ENCODE results near the gene CTNS.

The CTNS gene

GRCh38 chr17:3668279-3669084, 31.9 kb downstream of the CTNS start, which contains the start of the genes EMC6 and TAX1BP3:
EMC6 (plus strand) TSS chr17:3668812; CDS start chr17:3669147, 335 bp downstream.
TAX1BP3 (minus strand) TSS chr17:3668578; CDS start chr17:3668526, 52 bp downstream.
- Histone ChIP-seq H3K9ac (ENCODE audit: low read depth in 1 of 2, low read length in 2 of 2) (peak within 1 kb of the TSS; percentile 91), H3K27ac (ENCODE audit: low read depth, low read length) (peak within 1 kb of the TSS; percentile 97), H3K4me1 (ENCODE audit: control insufficient read depth in 1 of 2, insufficient read depth in 2 of 2, low read length in 2 of 2) (peaks cover 11 to 28% of the 10 kb centered on the region in 2 donors), H3K9me3 (ENCODE audit: control insufficient read depth in 1 of 2, low read length in 2 of 2) (no peaks in the 10 kb centered on the region), H3K4me3 (ENCODE audit: low read depth in 1 of 2, low read length in 2 of 2) (peak within 1 kb of the TSS; percentile 77 to 92), H3K27me3 (ENCODE audit: control insufficient read depth in 1 of 2, insufficient read depth in 2 of 2, low read length in 2 of 2) (no peaks in the 10 kb centered on the region), H3K36me3 (ENCODE audit: control insufficient read depth in 1 of 2, insufficient read depth in 2 of 2, low read length in 2 of 2) (peaks cover 10 to 31% of the 10 kb centered on the region in 2 donors)

DNA sequence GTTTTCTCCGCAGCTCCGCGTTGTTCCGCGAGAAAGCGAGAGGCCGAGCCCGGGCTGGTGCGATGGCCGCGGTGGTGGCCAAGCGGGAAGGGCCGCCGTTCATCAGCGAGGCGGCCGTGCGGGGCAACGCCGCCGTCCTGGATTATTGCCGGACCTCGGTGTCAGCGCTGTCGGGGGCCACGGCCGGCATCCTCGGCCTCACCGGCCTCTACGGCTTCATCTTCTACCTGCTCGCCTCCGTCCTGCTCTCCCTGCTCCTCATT, 32.5 kb downstream of the CTNS start:
- H3K4me1 ChIP-seq (ENCODE audit: control insufficient read depth in 1 of 2, insufficient read depth in 2 of 2, low read length in 2 of 2), result peaks cover 11 to 28% of the 10 kb centered on the region in 2 donors
- H3K9ac ChIP-seq (ENCODE audit: low read depth in 1 of 2, low read length in 2 of 2), result peak overlapping the region; percentile 86 to 91

DNA sequence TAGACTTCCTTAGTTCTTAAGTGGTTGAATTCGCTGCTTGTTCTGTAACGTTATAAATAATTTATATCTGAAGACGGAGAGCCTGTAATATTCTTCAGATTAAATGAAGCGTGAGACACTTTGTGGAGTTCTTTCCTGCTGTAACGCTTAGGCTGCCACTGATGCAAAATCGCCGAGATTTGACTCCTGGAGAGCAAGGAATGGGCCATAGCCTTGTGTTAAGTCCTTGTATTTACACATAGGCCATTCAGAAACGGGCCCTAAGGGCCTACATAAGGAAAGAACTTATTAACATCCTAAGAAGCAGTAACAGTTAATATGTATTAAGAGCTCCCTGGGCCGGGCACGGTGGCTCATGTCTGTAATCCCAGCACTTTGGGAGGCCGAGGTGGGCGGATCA, 33.0 kb downstream of the CTNS start:
- Histone ChIP-seq H3K27ac (ENCODE audit: low read depth, low read length) (no peak overlapping the region), H3K36me3 (ENCODE audit: control insufficient read depth in 1 of 2, insufficient read depth in 2 of 2, low read length in 2 of 2) (peaks cover 3 to 20% of the 10 kb centered on the region in 2 donors), H3K9me3 (ENCODE audit: control insufficient read depth in 1 of 2, low read length in 2 of 2) (no peaks in the 10 kb centered on the region), H3K4me3 (ENCODE audit: low read depth in 1 of 2, low read length in 2 of 2) (peak overlapping the region; percentile 77 to 92), H3K27me3 (ENCODE audit: control insufficient read depth in 1 of 2, insufficient read depth in 2 of 2, low read length in 2 of 2) (no peaks in the 10 kb centered on the region), H3K9ac (ENCODE audit: low read depth in 1 of 2, low read length in 2 of 2) (peak overlapping the region; percentile 86 to 91), H3K4me1 (ENCODE audit: control insufficient read depth in 1 of 2, insufficient read depth in 2 of 2, low read length in 2 of 2) (peaks cover 11 to 28% of the 10 kb centered on the region in 2 donors)

More for the DNA sequence above, 32.5 kb downstream of the CTNS start:
- H3K9me3 ChIP-seq (ENCODE audit: control insufficient read depth in 1 of 2, low read length in 2 of 2), result no peaks in the 10 kb centered on the region
- no peak overlapping the region for H3K27ac ChIP-seq (ENCODE audit: low read depth, low read length)
- H3K36me3 ChIP-seq (ENCODE audit: control insufficient read depth in 1 of 2, insufficient read depth in 2 of 2, low read length in 2 of 2), result peaks cover 8 to 25% of the 10 kb centered on the region in 2 donors
- H3K27me3 ChIP-seq (ENCODE audit: control insufficient read depth in 1 of 2, insufficient read depth in 2 of 2, low read length in 2 of 2), result no peaks in the 10 kb centered on the region
- H3K4me3 ChIP-seq (ENCODE audit: low read depth in 1 of 2, low read length in 2 of 2), result peak overlapping the region; percentile 77 to 92

DNA sequence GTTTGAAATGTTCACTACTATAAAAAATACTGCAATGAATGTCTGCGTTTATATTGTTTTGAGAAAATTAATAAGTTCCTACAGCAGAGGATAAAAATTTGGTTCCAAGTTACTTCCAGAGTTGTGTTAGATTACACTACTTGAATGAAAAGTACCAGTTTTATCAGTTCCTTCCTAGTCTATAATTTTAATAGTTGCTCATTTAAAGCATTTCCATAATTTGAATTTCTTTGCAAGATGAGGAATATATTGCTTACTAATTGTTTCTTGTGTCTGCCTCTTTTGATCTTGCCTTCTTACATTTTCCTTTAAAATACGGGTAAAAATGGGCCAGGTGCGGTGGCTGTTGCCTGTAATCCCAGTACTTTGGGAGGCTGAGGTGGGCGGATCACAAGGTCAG, 36.0 kb downstream of the CTNS start:
- no peaks in the 10 kb centered on the region for H3K27me3 ChIP-seq (ENCODE audit: control insufficient read depth in 1 of 2, insufficient read depth in 2 of 2, low read length in 2 of 2)
- peaks cover 0 to 8% of the 10 kb centered on the region in 2 donors for H3K36me3 ChIP-seq (ENCODE audit: control insufficient read depth in 1 of 2, insufficient read depth in 2 of 2, low read length in 2 of 2)
- H3K4me1 ChIP-seq (ENCODE audit: control insufficient read depth in 1 of 2, insufficient read depth in 2 of 2, low read length in 2 of 2), result peaks cover 9 to 11% of the 10 kb centered on the region in 2 donors
- no peak overlapping the region for H3K27ac ChIP-seq (ENCODE audit: low read depth, low read length)
- no peak overlapping the region for H3K9ac ChIP-seq (ENCODE audit: low read depth in 1 of 2, low read length in 2 of 2)
- H3K4me3 ChIP-seq (ENCODE audit: low read depth in 1 of 2, low read length in 2 of 2), result no peak overlapping the region
- no peaks in the 10 kb centered on the region for H3K9me3 ChIP-seq (ENCODE audit: control insufficient read depth in 1 of 2, low read length in 2 of 2)

DNA sequence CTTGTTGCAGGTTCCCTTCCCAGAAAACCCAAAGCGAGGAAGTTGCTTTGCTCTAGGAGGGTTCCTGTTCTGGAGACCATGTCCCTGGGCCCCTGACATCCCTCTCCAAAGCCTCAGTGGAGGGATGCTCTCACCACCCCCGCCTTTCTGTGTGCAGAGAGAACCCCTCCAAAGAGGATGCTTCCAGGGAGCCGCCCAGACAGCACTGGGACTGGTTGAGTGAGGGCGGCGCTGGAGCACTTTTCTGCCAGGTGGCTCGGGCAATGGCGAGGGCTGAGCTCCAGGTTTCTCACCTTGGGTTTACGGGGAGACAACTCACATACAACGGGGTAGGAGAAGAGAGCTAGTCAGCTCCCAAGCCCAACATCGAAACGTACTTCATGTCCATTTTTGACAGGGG, 39.3 kb downstream of the CTNS start:
- Histone ChIP-seq H3K9me3 (ENCODE audit: control insufficient read depth in 1 of 2, low read length in 2 of 2) (no peaks in the 10 kb centered on the region), H3K27ac (ENCODE audit: low read depth, low read length) (no peak overlapping the region), H3K4me3 (ENCODE audit: low read depth in 1 of 2, low read length in 2 of 2) (no peak overlapping the region), H3K36me3 (ENCODE audit: control insufficient read depth in 1 of 2, insufficient read depth in 2 of 2, low read length in 2 of 2) (peaks cover 0 to 5% of the 10 kb centered on the region in 2 donors), H3K27me3 (ENCODE audit: control insufficient read depth in 1 of 2, insufficient read depth in 2 of 2, low read length in 2 of 2) (no peaks in the 10 kb centered on the region), H3K9ac (ENCODE audit: low read depth in 1 of 2, low read length in 2 of 2) (no peak overlapping the region), H3K4me1 (ENCODE audit: control insufficient read depth in 1 of 2, insufficient read depth in 2 of 2, low read length in 2 of 2) (no peaks in the 10 kb centered on the region)

DNA sequence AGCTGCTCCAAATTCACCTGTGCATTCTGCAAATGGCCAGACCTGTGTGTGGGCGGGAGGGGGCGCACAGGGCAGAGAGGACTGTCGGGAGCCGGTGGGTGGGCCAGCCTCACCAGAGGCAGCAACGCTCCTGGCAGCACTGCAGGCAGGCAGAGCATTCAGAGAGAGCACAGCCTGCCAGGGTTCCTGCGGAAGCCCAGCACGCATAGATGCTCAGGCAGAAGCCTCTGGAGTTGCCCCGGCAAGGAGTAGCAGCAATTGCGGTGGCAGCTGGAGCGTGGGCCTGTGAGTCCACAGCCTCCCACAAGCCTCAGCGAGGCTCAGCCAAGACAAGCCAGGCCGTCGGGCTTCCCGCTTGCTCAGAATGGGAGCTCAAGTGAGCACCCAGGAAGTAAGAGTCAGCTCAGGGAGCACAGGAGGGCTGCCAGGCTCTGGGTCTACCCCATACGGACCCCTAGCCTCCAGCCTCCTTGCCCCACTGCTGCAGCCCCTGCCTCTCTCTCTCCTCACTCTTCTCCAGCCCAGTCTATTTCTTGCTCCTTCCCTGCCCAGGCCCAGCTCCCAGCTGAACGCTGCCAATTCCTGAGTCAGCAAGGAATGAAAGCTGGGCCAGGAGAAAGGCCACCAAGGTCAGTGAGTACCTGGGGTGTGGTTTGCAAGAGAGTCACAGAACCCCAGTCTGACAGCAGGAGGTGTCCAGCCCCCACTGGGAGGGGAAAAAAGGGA, 41.7 kb downstream of the CTNS start:
- Histone ChIP-seq H3K27ac (ENCODE audit: low read depth, low read length) (no peak overlapping the region), H3K36me3 (ENCODE audit: control insufficient read depth in 1 of 2, insufficient read depth in 2 of 2, low read length in 2 of 2) (no peaks in the 10 kb centered on the region), H3K4me3 (ENCODE audit: low read depth in 1 of 2, low read length in 2 of 2) (no peak overlapping the region), H3K27me3 (ENCODE audit: control insufficient read depth in 1 of 2, insufficient read depth in 2 of 2, low read length in 2 of 2) (peaks cover 0 to 4% of the 10 kb centered on the region in 2 donors), H3K9me3 (ENCODE audit: control insufficient read depth in 1 of 2, low read length in 2 of 2) (no peaks in the 10 kb centered on the region), H3K4me1 (ENCODE audit: control insufficient read depth in 1 of 2, insufficient read depth in 2 of 2, low read length in 2 of 2) (no peaks in the 10 kb centered on the region), H3K9ac (ENCODE audit: low read depth in 1 of 2, low read length in 2 of 2) (no peak overlapping the region)

DNA sequence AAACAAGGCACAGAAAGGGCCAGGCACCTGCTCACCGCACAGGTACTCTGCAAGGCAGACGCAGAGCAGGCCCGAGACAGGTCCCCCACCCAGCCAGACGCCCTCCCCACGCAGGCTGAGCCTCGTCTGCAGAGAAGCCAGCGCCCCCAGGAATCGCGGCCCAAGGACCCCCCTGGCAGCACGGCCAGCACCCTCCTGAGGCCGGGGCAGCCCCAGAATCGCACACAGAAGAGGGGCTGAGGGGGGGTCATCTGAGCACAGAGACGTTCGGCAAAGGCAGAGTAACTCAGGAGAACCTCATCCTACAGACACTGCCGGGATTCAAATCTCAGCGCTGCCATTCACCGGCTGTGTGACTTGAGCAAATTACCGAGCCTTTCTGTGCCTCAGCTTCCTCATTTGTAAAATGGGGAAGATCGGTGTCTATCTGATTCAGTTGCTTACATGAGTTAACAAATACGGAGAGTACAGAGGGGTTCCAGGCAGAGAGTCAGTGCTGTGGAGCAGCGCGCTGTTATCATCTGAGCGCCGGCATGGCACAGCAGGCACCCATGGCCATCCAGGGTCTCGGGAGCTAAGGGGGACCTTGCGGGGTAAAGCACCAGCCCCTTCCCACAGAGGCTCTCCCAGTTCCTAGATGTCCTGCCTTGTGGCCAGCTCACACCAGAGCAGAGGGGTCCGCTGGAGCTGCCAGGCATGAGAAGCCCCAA, 42.4 kb downstream of the CTNS start:
- Histone ChIP-seq H3K4me1 (ENCODE audit: control insufficient read depth in 1 of 2, insufficient read depth in 2 of 2, low read length in 2 of 2) (no peaks in the 10 kb centered on the region), H3K9ac (ENCODE audit: low read depth in 1 of 2, low read length in 2 of 2) (no peak overlapping the region)

DNA sequence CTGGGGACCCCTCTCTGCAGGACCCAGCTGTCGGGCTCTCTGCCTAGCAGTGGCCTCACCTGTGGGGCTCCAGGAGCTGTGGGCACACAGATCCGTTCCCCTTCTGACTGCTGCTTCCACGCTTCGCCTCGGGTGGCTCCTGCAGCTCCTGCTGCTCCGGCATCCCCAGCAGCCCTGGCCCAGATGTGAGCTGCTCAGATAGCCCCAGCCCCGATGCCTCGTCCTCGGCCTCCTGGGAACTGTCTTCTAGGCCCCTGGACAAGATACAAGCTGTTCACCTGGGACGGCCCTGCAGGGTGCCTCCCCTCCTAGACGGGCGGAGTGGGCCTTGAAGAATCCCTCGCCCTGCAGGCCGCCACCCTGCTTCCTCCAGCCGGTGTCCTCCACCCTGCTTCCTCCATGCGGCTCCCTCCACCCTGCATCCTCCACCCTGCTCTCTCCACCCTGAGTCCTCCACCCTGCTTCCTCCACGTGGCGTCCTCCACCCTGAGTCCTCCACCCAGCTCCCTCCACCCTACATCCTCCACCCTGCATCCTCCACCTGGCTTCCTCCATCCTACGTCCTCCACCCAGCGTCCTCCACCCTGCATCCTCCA, 43.1 kb downstream of the CTNS start:
- no peaks in the 10 kb centered on the region for H3K9me3 ChIP-seq (ENCODE audit: control insufficient read depth in 1 of 2, low read length in 2 of 2)
- H3K27ac ChIP-seq (ENCODE audit: low read depth, low read length), result no peak overlapping the region
- no peak overlapping the region for H3K9ac ChIP-seq (ENCODE audit: low read depth in 1 of 2, low read length in 2 of 2)
- H3K4me3 ChIP-seq (ENCODE audit: low read depth in 1 of 2, low read length in 2 of 2), result no peak overlapping the region
- H3K36me3 ChIP-seq (ENCODE audit: control insufficient read depth in 1 of 2, insufficient read depth in 2 of 2, low read length in 2 of 2), result no peaks in the 10 kb centered on the region
- H3K4me1 ChIP-seq (ENCODE audit: control insufficient read depth in 1 of 2, insufficient read depth in 2 of 2, low read length in 2 of 2), result no peaks in the 10 kb centered on the region
- H3K27me3 ChIP-seq (ENCODE audit: control insufficient read depth in 1 of 2, insufficient read depth in 2 of 2, low read length in 2 of 2), result peaks cover 0 to 4% of the 10 kb centered on the region in 2 donors

More for the DNA sequence above, 42.4 kb downstream of the CTNS start:
- H3K36me3 ChIP-seq (ENCODE audit: control insufficient read depth in 1 of 2, insufficient read depth in 2 of 2, low read length in 2 of 2), result no peaks in the 10 kb centered on the region
- no peak overlapping the region for H3K27ac ChIP-seq (ENCODE audit: low read depth, low read length)
- H3K27me3 ChIP-seq (ENCODE audit: control insufficient read depth in 1 of 2, insufficient read depth in 2 of 2, low read length in 2 of 2), result peaks cover 0 to 4% of the 10 kb centered on the region in 2 donors
- H3K4me3 ChIP-seq (ENCODE audit: low read depth in 1 of 2, low read length in 2 of 2), result no peak overlapping the region
- no peaks in the 10 kb centered on the region for H3K9me3 ChIP-seq (ENCODE audit: control insufficient read depth in 1 of 2, low read length in 2 of 2)

DNA sequence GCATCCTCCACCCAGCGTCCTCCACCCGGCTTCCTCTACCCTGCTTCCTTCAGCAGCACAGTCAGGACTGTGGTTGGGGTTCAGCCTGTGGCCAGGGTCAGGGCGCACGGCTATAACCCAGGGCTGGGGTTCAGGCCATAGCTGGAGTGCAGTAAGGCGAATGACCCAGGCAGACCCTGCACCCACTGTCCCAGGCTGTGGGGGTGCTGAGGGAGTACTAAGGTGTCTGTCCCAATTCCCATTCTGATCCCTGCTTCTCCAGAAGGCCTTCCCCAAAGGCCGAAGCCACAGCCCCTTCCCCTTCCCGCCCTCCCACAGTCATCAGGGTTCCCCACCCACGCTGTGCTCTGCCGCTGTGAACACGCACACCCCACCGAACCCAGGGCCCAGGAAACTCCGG, 44.5 kb downstream of the CTNS start:
- Histone ChIP-seq H3K27ac (ENCODE audit: low read depth, low read length) (no peak overlapping the region), H3K4me3 (ENCODE audit: low read depth in 1 of 2, low read length in 2 of 2) (no peak overlapping the region), H3K9me3 (ENCODE audit: control insufficient read depth in 1 of 2, low read length in 2 of 2) (no peaks in the 10 kb centered on the region), H3K9ac (ENCODE audit: low read depth in 1 of 2, low read length in 2 of 2) (no peak overlapping the region), H3K36me3 (ENCODE audit: control insufficient read depth in 1 of 2, insufficient read depth in 2 of 2, low read length in 2 of 2) (no peaks in the 10 kb centered on the region), H3K4me1 (ENCODE audit: control insufficient read depth in 1 of 2, insufficient read depth in 2 of 2, low read length in 2 of 2) (no peaks in the 10 kb centered on the region), H3K27me3 (ENCODE audit: control insufficient read depth in 1 of 2, insufficient read depth in 2 of 2, low read length in 2 of 2) (peaks cover 0 to 4% of the 10 kb centered on the region in 2 donors)
